HepG2 (cell line): ENCODE results near the gene PTPRD. TPM values are rescaled to one million over a fixed set of nuclear protein-coding genes. Genes with fewer than 3 reads are reported as not detected.

Experiments used
- ATAC-seq: fragments of 200-7000 bp; cut with Tn5 transposase; 3 replicates; pipeline ENCODE4 v1.9.1; 2020; ENCODE audit warnings: mild to moderate bottlenecking, moderate library complexity
- BruUV-seq: library from RNA; stranded (reverse); fragments of 400-500 nt; replicated peaks from 2 replicates; lab custom pipeline; 2021; lab: Mats Ljungman, UMichigan
- CTCF ChIA-PET: fragments of 300-600 bp; formaldehyde crosslinking; extraction: SDS; loops from one replicate; lab custom pipeline; 2021; ENCODE audit warnings: low total read pairs, inconsistent platforms, low intra/inter-chr PET ratio; lab: Yijun Ruan, JAX
- POLR2A ChIA-PET: fragments of 350-600 bp; sonication (Branson Sonifier 250); formaldehyde crosslinking; loops from one replicate; lab custom pipeline; 2020; ENCODE audit warnings: antibody characterized with exemption, inconsistent platforms; lab: Yijun Ruan, JAX
- DNase-seq: peaks from one replicate; pipeline ENCODE4 v3.0.0-alpha.2; 2015; ENCODE audit warnings: low spot score
- FAIRE-seq: peaks from 3 replicates; lab custom pipeline; 2011; peaks lifted over from hg19 to GRCh38; lab: Jason Lieb, UNC
- H2AFZ ChIP-seq: one replicate; pipeline ENCODE4 v1.6.1; 2011; ENCODE audit warnings: low read length, inconsistent platforms
- H3K27ac ChIP-seq: fragments of 300-600 bp; 3 replicates; pipeline ENCODE4 v1.8.0; 2011; ENCODE audit warnings: mixed run types, mild to moderate bottlenecking, mixed read lengths, low read length, inconsistent platforms; ENCODE audit not compliant: insufficient read depth; ENCODE audit errors: extremely low read length
- H3K27me3 ChIP-seq, 2 experiments: fragments of 200-600 bp in 1 of 2; 2 replicates in 1 of 2; 3 replicates in 1 of 2; pipeline versions ENCODE4 v1.6.0 to v1.8.0; 2011; ENCODE audit warnings: low read length in 2 of 2, mild to moderate bottlenecking in 2 of 2, moderate library complexity in 2 of 2, inconsistent platforms in 1 of 2; ENCODE audit not compliant: insufficient read depth in 2 of 2, control insufficient read depth in 1 of 2
- H3K36me3 ChIP-seq, 2 experiments: fragments of 200-600 bp in 1 of 2; replicated peaks in 1 of 2; 2 replicates in 1 of 2; 3 replicates in 1 of 2; pipeline versions ENCODE4 v1.5.1 to v1.8.0; 2011; ENCODE audit warnings: low read length in 2 of 2, inconsistent platforms in 1 of 2; ENCODE audit not compliant: insufficient read depth in 2 of 2, control insufficient read depth in 1 of 2
- H3K4me1 ChIP-seq: 2 replicates; pipeline ENCODE4 v1.5.1; 2012; ENCODE audit warnings: low read length, inconsistent platforms; ENCODE audit not compliant: insufficient read depth
- H3K4me2 ChIP-seq: 2 replicates; pipeline ENCODE4 v1.6.0; 2011; ENCODE audit warnings: low read depth, low read length, inconsistent platforms
- H3K4me3 ChIP-seq, 3 experiments: fragments of 200-600 bp in 1 of 3; sonication (generic), shearing (Covaris generic) in 1 of 3; replicated peaks in 1 of 3; 2 replicates each; pipeline ENCODE4 v1.5.1; 2011 to 2016; ENCODE audit warnings: low read length in 3 of 3, inconsistent platforms in 2 of 3, low read depth in 2 of 3, mild to moderate bottlenecking in 2 of 3, control low read depth in 1 of 3, mixed read lengths in 1 of 3; ENCODE audit not compliant: insufficient read depth in 1 of 3
- H3K79me2 ChIP-seq: one replicate; pipeline ENCODE4 v1.6.1; 2011; ENCODE audit warnings: low read length, inconsistent platforms; ENCODE audit not compliant: insufficient read depth
- H3K9ac ChIP-seq: 2 replicates; pipeline ENCODE4 v1.6.0; 2011; ENCODE audit warnings: mild to moderate bottlenecking, low read depth, low read length, inconsistent platforms; ENCODE audit not compliant: insufficient read depth
- H3K9me3 ChIP-seq: 2 replicates; pipeline ENCODE4 v1.5.1; 2012; ENCODE audit warnings: mild to moderate bottlenecking, low read length
- H4K20me1 ChIP-seq: 2 replicates; pipeline ENCODE4 v1.6.0; 2011; ENCODE audit warnings: inconsistent platforms, mild to moderate bottlenecking, low read length, moderate library complexity; ENCODE audit not compliant: insufficient read depth
- GABPB1 ChIP-seq: IDR thresholded peaks from 2 replicates; pipeline ENCODE4 v1.6.1; 2016; ENCODE audit warnings: mild to moderate bottlenecking, missing genetic modification reagents, moderate library complexity, missing compliant biosample characterization
- HOXA9 ChIP-seq: sonication (generic); formaldehyde crosslinking; IDR thresholded peaks from 2 replicates; pipeline ENCODE4 v1.8.1; 2022; ENCODE audit warnings: missing genetic modification reagents, mild to moderate bottlenecking, moderate library complexity, borderline replicate concordance
- KLF12 ChIP-seq: sonication (generic); formaldehyde crosslinking; IDR thresholded peaks from 2 replicates; pipeline ENCODE4 v1.4.0; 2020; ENCODE audit warnings: missing genetic modification reagents, borderline replicate concordance
- MEIS1 ChIP-seq: sonication (generic); formaldehyde crosslinking; IDR thresholded peaks from 2 replicates; pipeline ENCODE4 v1.9.0; 2021; ENCODE audit warnings: mild to moderate bottlenecking, missing genetic modification reagents, moderate library complexity, borderline replicate concordance
- MIER3 ChIP-seq: IDR thresholded peaks from 2 replicates; pipeline ENCODE4 v1.6.1; 2016; ENCODE audit warnings: missing compliant biosample characterization, borderline replicate concordance
- NFIB ChIP-seq: sonication (generic); formaldehyde crosslinking; IDR thresholded peaks from 2 replicates; pipeline ENCODE4 v1.9.0; 2021; ENCODE audit warnings: missing genetic modification reagents, mild to moderate bottlenecking, borderline replicate concordance
- PHF21A ChIP-seq: sonication (generic); formaldehyde crosslinking; IDR thresholded peaks from 2 replicates; pipeline ENCODE4 v1.5.0; 2020; ENCODE audit warnings: mild to moderate bottlenecking, missing genetic modification reagents
- SMARCC2 ChIP-seq: fragments of 450-650 bp; IDR thresholded peaks from 2 replicates; pipeline ENCODE4 v1.6.1; 2017; ENCODE audit warnings: antibody characterized with exemption, mild to moderate bottlenecking
- TAF1 ChIP-seq: sonication (generic); formaldehyde crosslinking; IDR thresholded peaks from 2 replicates; pipeline ENCODE4 v1.4.0; 2020; ENCODE audit warnings: missing genetic modification reagents
- ZBTB20 ChIP-seq: sonication (generic); formaldehyde crosslinking; IDR thresholded peaks from 2 replicates; pipeline ENCODE4 v1.8.1; 2023; ENCODE audit warnings: missing genetic modification reagents, low read depth, mild to moderate bottlenecking, borderline replicate concordance
- ZFP90 ChIP-seq: sonication (generic); formaldehyde crosslinking; IDR thresholded peaks from 2 replicates; pipeline ENCODE4 v1.8.0; 2022; ENCODE audit warnings: missing genetic modification reagents, mild to moderate bottlenecking, inconsistent platforms, borderline replicate concordance
- ZMYM2 ChIP-seq: sonication (generic); formaldehyde crosslinking; IDR thresholded peaks from 2 replicates; pipeline ENCODE4 v1.8.0; 2022; ENCODE audit warnings: mild to moderate bottlenecking, missing genetic modification reagents
- ZNF607 ChIP-seq: sonication (generic); formaldehyde crosslinking; IDR thresholded peaks from 2 replicates; pipeline ENCODE4 v1.5.1; 2020; ENCODE audit warnings: missing genetic modification reagents, mild to moderate bottlenecking, borderline replicate concordance
- WGBS: methylation state at CpG from one replicate; pipeline ENCODE4 v1.1.6; 2017; ENCODE audit warnings: low lambda C conversion rate; 5-methylcytosine and 5-hydroxymethylcytosine counted together
- in situ Hi-C: cut with HindIII; loops from 2 replicates; pipeline ENCODE4 v1.10.0; 2017; ENCODE audit warnings: low pct_unique_long_range_greater_than_20kb; ENCODE audit not compliant: extremely low pct_ligation_motif_present
- intact Hi-C: fragments of 100-400 bp; cut with micrococcal nuclease; formaldehyde crosslinking; loops from one replicate; pipeline ENCODE4 v1.10.0; 2022; ENCODE audit not compliant: unreplicated experiment
- polyA plus RNA-seq, 8 experiments: library from polyadenylated mRNA; depleted of rRNA in 3 of 8; stranded (reverse) in 7 of 8; unstranded in 1 of 8; fragments of >200 nt; fragmentation: Illumina TruSeq in 4 of 8; extraction: Trizol in 4 of 8; gene quantifications; 2 replicates each; pipeline versions ENCODE4 v1.2.1 to v1.2.3, GENCODE V29; 2011 to 2016; ENCODE audit warnings: low read depth in 4 of 8, missing spikeins in 1 of 8, mixed read lengths in 1 of 8; ENCODE audit not compliant: insufficient read depth in 1 of 8
- total RNA-seq, 5 experiments: library from RNA; depleted of rRNA; stranded (reverse); fragments of >200 nt; fragmentation: Illumina TruSeq; extraction: Trizol; gene quantifications; 2 replicates each; pipeline ENCODE4 v1.2.3, GENCODE V29; 2016; ENCODE audit warnings: low read depth in 1 of 5
- TF ChIP-seq, protein P1 (sequence below): IDR thresholded peaks from 2 replicates; pipeline ENCODE4 v1.6.1; 2018; ENCODE audit warnings: missing genetic modification reagents
- TF ChIP-seq, protein P2 (sequence below): sonication (generic); IDR thresholded peaks from 2 replicates; pipeline ENCODE4 v1.6.1; 2016; ENCODE audit warnings: low read depth, borderline replicate concordance

The PTPRD gene
- total and polyA plus RNA-seq, 2 of the 13 experiments (the other 11 are each of a cell fraction or from before 2014, with no cell fraction given): 0.05 TPM; not detected in 1

DNA sequence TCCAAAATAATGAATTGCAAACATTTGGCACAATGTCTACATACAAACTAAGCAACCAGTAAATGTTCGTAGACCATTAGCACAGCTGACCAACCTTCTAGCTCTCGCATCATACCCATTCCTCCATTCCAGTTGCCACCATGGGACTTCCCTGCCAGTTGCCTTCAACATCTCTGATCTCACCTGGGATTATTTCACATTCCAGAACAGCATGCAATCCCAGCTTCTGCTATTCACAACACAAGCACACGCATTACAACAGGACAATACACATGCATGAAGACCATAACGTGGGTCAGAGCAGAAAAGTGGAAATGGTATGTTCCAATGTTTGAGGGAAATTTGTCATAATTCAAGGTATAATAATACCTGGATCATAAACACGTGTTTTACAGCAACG, 1965.0 kb downstream of the PTPRD start:
- Histone ChIP-seq H2AFZ (no peak overlapping the region), H3K36me3 (no peaks in the 10 kb centered on the region), H4K20me1 (no peaks in the 10 kb centered on the region), H3K4me2 (no peak overlapping the region), H3K9me3 (no peaks in the 10 kb centered on the region), H3K27ac (no peak overlapping the region), H3K4me1 (no peaks in the 10 kb centered on the region), H3K27me3 (no peaks in the 10 kb centered on the region), H3K9ac (no peak overlapping the region), H3K4me3 (no peak overlapping the region), H3K79me2 (no peaks in the 10 kb centered on the region)
- CTCF ChIA-PET: no interaction called here
- ATAC-seq: no peak
- TF ChIP-seq MEIS1 (CRISPR knock-in tag) (no peak), ZFP90 (CRISPR knock-in tag) (no peak), NFIB (CRISPR knock-in tag) (no peak), ZBTB20 (CRISPR knock-in tag) (no peak), PHF21A (CRISPR knock-in tag) (no peak), SMARCC2 (no peak), ZNF607 (CRISPR knock-in tag) (no peak), HOXA9 (CRISPR knock-in tag) (no peak), ZMYM2 (no peak), GABPB1 (CRISPR knock-in tag) (no peak), MIER3 (CRISPR knock-in tag) (no peak), KLF12 (CRISPR knock-in tag) (no peak), TAF1 (no peak)
- TF ChIP-seq, protein P1, sequence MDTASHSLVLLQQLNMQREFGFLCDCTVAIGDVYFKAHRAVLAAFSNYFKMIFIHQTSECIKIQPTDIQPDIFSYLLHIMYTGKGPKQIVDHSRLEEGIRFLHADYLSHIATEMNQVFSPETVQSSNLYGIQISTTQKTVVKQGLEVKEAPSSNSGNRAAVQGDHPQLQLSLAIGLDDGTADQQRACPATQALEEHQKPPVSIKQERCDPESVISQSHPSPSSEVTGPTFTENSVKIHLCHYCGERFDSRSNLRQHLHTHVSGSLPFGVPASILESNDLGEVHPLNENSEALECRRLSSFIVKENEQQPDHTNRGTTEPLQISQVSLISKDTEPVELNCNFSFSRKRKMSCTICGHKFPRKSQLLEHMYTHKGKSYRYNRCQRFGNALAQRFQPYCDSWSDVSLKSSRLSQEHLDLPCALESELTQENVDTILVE (CRISPR knock-in tag): no peak
- TF ChIP-seq, protein P2, sequence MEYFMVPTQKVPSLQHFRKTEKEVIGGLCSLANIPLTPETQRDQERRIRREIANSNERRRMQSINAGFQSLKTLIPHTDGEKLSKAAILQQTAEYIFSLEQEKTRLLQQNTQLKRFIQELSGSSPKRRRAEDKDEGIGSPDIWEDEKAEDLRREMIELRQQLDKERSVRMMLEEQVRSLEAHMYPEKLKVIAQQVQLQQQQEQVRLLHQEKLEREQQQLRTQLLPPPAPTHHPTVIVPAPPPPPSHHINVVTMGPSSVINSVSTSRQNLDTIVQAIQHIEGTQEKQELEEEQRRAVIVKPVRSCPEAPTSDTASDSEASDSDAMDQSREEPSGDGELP: no peak
- BruUV-seq: no TSS peak
- no peak for DNase-seq
- intact Hi-C loops (no loop called here), in situ Hi-C loops (no loop called here)
- under 1% methylated on average over 6 of the region's 6 CpGs for WGBS
- FAIRE-seq: no peak
- POLR2A ChIA-PET: no interaction called here
